Omental fat pad (tissue), 4 donors: Measurements from ENCODE around the gene EIF4E3. TPM values are rescaled to one million over a fixed set of nuclear protein-coding genes. Genes with fewer than 3 reads are reported as not detected.

Experiments used
- ATAC-seq: fragments of 150-250 bp; one replicate; pipeline ENCODE4 v1.9.1; 2016; ENCODE audit warnings: mild to moderate bottlenecking, moderate library complexity; ENCODE audit not compliant: low FRiP score
- DNase-seq: peaks from one replicate; pipeline ENCODE4 v3.0.0-alpha.2; 2019; ENCODE audit warnings: low spot score
- total RNA-seq, 4 donors: library from RNA; depleted of rRNA; stranded (reverse); fragments of >200 nt; gene quantifications; one replicate each; pipeline ENCODE4 v1.1.0, GENCODE V29; 2016
- TF ChIP-seq, protein P1 (sequence below), 3 donors: fragments of 450-650 bp; IDR thresholded peaks; one replicate each; pipeline ENCODE4 v1.5.1; 2016 to 2017; ENCODE audit warnings: antibody characterized with exemption in 3 of 3, mild to moderate bottlenecking in 3 of 3, moderate library complexity in 2 of 3

The EIF4E3 gene
- total RNA-seq, 4 donors from 2014 or later, result 20.3 to 31.7 (median 26.3) TPM

DNA sequence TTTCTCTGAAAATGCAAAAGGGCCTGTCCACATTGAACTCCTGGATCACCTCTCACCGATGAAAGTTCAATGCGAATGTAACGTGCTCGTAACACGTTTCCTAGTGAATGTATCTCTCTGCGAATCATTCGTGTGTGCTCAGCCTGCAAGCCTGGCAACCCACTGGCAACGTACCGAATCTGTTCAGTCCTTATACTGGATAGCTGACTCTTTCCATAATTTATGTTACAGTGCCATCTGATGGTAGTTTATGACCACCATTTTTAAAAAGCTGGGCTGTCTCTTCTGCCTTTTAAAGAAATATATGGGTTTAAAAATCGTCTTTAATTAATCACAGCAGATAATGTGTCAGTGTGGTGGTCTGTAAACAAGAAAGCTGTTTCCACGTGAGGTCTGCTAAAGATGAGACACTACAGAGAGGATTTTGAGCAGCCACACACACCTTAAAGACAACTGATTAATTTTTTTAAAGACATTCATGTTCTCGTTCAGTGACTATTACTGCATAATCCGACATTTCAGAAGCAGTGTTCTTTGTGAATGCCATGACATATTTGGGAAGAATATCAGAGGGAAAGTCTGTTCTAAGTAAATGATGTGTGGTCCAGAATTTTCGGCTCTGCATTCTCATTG is 72.3 kb downstream of the EIF4E3 start:
- ATAC-seq (peak; percentile 76), DNase-seq (no peak)
- TF ChIP-seq, protein P1, sequence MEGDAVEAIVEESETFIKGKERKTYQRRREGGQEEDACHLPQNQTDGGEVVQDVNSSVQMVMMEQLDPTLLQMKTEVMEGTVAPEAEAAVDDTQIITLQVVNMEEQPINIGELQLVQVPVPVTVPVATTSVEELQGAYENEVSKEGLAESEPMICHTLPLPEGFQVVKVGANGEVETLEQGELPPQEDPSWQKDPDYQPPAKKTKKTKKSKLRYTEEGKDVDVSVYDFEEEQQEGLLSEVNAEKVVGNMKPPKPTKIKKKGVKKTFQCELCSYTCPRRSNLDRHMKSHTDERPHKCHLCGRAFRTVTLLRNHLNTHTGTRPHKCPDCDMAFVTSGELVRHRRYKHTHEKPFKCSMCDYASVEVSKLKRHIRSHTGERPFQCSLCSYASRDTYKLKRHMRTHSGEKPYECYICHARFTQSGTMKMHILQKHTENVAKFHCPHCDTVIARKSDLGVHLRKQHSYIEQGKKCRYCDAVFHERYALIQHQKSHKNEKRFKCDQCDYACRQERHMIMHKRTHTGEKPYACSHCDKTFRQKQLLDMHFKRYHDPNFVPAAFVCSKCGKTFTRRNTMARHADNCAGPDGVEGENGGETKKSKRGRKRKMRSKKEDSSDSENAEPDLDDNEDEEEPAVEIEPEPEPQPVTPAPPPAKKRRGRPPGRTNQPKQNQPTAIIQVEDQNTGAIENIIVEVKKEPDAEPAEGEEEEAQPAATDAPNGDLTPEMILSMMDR (IDR thresholded peaks at IDR 0.05), result peak in 1 of 3 donors; percentile 23

DNA sequence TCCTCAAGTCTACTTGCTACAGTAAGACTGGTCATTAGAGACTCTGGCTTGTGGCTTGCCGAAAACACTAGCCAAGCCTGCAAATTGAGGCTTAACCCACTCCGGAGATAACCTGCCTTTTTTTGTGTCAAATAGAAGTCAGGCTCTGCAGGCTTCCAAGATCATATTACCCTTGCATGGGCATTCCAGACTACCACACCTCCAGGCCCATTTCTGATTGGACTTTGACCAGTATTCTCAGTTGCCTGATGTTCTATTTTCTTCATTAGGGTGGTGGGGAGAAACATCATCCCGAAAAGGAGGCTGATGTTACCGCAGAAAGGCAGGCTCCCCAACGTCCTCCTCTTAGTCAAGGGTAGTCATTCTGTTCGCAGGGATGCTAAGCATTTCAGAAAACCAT is 73.6 kb downstream of the EIF4E3 start:
- ATAC-seq, result no peak
- no peak for DNase-seq
- TF ChIP-seq, protein P1 (IDR thresholded peaks at IDR 0.05), result no peak

DNA sequence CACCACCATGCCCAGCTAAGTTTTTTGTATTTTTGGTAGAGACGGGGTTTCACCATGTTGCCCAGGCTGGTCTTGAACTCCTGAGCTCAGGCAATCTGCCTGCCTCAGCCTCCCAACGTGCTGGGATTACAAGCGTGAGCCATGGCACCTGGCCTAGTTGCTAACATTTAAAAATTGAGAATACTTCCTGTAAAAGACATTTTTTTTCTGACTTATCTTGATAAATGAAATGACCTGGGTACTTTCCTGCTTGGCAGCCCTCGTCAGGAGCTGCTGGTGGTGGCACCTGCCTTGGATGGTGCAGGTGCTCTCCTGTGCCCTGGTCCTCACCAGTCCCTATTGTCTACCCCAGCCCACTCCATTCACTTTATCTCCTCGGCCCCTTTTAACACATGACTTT is 74.8 kb downstream of the EIF4E3 start:
- DNase-seq, result no peak
- no peak for ATAC-seq
- TF ChIP-seq, protein P1 (IDR thresholded peaks at IDR 0.05), result no peak

DNA sequence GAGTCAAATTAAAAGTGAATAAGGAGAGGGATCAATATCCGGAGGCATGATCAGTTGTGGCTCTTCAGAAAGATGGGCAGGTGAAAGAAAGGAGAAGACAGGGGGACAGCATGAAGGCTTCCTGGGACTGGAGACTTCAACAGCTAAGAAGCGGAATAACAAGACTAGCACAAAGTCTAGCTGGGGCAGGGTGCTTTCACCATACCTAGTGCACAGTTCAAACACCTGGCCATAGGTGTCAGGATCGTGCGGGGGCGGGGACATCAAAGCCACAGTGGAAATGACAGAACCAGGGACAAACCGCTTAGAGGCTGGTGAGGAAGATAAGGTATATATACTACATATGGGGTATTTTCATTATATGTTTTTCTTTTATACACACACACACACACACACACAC is 75.4 kb downstream of the EIF4E3 start:
- ATAC-seq (no peak), DNase-seq (no peak)
- TF ChIP-seq, protein P1 (IDR thresholded peaks at IDR 0.05), result no peak

DNA sequence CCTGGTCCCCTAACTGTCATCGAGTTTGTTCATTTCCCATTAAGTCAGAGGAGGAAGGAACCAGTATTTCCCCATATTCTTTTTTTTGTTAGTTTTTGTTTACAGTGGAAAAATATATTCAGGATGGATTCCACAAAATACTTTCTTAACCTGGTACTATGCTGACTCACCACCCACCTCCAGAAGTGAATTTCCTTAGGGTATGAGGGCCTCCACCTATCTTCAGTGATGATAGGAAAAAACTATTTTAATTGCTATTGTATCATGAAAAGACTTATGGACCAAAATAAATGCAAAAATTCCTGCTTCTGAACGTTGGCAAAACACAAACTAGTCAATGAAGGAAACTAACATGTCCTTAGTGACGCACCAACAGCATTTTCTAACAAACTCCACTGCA is 77.5 kb downstream of the EIF4E3 start:
- ATAC-seq, result peak; percentile 31
- TF ChIP-seq, protein P1 (IDR thresholded peaks at IDR 0.05), result no peak
- DNase-seq, result no peak

DNA sequence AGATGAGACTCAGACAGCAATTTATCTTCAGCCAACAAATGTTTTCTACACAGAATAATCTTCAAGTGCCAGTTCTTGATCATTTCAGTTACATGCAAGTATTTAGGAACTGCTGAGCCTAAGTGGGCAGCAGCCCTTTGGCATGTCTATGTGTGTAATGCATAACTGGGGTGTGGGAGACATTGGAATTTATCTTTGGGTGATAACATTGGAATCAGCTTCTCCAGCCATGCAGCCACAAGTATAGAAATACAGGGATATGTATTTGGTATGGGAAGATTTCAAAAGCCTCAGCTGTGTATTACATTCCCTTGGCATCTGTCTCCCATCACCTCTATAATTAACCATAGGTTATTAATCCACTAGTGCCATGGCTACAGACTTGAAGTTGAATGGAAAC is 78.2 kb downstream of the EIF4E3 start:
- TF ChIP-seq, protein P1 (IDR thresholded peaks at IDR 0.05), result no peak
- DNase-seq (no peak), ATAC-seq (no peak)

DNA sequence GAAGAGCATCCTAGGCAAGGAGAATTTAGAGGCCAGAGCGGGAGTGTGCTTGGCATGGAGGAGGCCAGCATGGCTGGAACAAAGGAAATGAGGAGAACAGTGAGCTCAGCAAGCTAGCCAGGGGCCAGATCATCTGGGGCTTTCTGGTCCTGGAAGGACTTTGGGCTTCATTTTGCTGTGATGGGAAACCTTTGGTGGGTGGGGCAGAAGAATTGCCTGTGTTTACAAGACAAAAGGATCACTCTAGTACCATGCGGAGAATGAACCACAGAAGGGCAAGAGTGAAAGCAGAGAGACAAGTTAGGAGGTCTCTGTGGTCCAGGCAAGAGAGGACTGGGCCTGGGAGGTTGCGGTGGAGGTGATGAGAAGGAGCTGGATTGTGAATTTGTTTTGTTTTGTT is 80.1 kb downstream of the EIF4E3 start:
- DNase-seq (no peak), ATAC-seq (no peak)
- TF ChIP-seq, protein P1 (IDR thresholded peaks at IDR 0.05), result no peak
